ENCODE data around the gene RTF1.

- TF ChIP-seq CTCF (IDR thresholded peaks at IDR 0.05) (no peak), POLR2A (IDR thresholded peaks at IDR 0.05) (no peak)
These were observed 86.1 kb downstream of the RTF1 start for GRCh38 chr15:41502795-41503668.

Measured in Peyer's patch (tissue), 4 donors.